GM18526 (cell line): Measurements from ENCODE around the gene HERC3.

Experiments
- POLR2A ChIP-seq: IDR thresholded peaks from 3 replicates; pipeline ENCODE4 v1.6.1; 2011; ENCODE audit not compliant: insufficient read length; ENCODE audit errors: extremely low read depth

The HERC3 gene

DNA sequence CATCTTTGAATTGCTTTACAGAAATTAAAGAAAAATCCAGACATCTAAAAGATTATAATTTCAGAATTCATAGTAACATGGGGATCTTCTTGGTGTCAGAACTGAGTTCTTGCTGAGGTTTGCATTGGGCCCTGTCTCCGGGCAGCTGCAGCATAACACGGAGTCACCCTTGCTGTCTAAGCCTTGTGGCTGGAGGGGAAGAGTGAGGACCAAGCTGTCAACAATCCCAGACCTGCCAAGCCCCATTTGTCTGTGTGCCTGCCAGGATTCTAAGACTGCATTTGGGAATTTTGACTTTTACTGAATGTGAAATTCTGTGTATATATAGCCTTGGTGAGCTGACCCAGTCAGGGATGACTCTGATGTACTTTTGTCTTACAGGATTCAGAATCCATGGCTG lies 130.5 kb downstream of the HERC3 start:
- no peak for TF ChIP-seq POLR2A

GRCh38 chr4:88724406-88724805 lies 132.1 kb downstream of the HERC3 start:
- no peak for TF ChIP-seq POLR2A

GRCh38 chr4:88725143-88725542 lies 132.9 kb downstream of the HERC3 start:
- no peak for TF ChIP-seq POLR2A

DNA sequence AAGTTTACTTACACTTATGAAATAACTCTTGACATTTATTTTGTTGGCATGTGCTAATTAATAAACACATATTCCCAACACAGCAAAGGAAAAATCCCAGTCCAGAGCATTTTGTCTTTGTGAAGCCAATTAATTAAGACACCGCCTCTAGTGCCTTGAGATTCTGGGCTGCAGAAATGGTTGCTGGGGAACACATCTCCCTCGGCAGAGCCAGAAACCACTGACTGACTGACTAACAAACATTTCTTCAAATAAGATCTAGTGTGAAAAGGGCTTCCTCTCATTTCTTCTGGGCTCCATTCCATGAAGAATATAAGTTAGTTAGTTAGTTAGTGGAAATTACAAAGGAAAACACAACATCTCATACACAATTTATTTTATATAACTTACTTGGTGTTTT lies 133.7 kb downstream of the HERC3 start:
- TF ChIP-seq POLR2A = no peak

DNA sequence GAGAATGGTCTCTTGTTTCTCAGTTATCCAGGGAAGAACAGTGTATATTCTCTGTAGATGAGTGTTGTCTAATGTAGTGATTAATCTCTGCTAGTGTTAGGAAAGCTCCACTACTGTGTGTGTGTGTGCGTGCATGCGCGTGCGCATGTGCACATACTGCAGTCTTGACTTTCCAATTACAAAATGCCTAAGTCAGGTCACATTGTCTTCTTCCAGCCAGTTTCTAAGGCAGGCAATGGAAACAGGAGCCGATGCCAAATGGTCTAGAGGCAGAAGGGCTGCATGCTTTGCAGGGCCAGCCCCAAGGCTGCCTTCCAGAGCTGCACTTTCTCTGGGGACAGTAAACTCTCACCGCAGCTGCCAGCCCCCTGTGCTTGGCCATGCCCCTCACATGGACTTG lies 135.9 kb downstream of the HERC3 start:
- TF ChIP-seq POLR2A = no peak

- no peak for TF ChIP-seq POLR2A
Observed at GRCh38 chr4:88729146-88729760, 137.0 kb downstream of the HERC3 start.

GRCh38 chr4:88730811-88731210 lies 138.5 kb downstream of the HERC3 start:
- no peak for TF ChIP-seq POLR2A

- no peak for TF ChIP-seq POLR2A
Observed at GRCh38 chr4:88731381-88731780, 139.1 kb downstream of the HERC3 start.

GRCh38 chr4:88732714-88733368 lies 140.6 kb downstream of the HERC3 start:
- no peak for TF ChIP-seq POLR2A

DNA sequence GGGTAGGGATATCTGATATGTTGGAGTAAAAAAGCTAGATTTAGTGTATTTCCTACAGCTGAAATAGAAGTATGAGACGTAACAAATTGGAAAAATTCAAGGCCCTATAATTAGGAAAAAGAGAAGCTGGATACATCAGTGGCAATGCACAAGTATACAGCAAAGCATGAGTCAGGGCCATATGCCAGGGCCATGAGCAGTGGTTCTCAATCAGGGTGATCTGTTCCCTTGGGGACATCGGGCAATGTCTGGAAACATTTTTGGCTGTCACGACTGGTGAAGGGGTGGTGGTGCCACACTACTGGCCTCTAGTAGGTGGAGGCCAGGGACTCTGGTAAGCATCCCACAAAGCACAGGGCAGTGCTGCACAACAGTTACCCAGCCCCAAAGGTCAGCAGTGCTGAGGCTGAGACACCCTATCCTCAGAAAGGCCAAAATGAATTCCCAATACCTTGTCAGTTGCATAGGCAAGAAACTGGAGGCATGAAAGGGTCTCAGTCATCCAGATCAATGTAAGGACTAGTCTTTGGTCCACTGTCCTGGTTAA lies 142.2 kb downstream of the HERC3 start:
- no peak for TF ChIP-seq POLR2A

DNA sequence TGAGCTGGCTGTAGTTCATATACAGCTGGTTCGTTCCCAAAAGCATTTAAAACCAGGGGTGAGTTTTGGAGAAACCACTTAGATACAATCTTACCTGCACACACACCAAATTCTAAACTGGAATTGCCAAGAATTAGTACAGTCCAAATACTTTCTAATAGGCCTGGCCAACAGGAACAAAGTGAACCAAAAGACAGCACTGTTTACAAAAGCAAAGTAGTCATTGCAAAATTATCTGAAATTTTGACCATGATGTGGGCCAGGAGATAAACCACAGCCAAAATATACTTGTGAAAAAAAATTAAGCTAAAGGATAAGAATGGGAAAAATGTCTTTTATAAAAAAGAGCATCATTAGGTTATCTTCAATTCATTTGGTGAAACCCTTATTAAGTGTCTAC lies 143.3 kb downstream of the HERC3 start:
- no peak for TF ChIP-seq POLR2A

GRCh38 chr4:88736264-88736663 lies 144.0 kb downstream of the HERC3 start:
- no peak for TF ChIP-seq POLR2A

DNA sequence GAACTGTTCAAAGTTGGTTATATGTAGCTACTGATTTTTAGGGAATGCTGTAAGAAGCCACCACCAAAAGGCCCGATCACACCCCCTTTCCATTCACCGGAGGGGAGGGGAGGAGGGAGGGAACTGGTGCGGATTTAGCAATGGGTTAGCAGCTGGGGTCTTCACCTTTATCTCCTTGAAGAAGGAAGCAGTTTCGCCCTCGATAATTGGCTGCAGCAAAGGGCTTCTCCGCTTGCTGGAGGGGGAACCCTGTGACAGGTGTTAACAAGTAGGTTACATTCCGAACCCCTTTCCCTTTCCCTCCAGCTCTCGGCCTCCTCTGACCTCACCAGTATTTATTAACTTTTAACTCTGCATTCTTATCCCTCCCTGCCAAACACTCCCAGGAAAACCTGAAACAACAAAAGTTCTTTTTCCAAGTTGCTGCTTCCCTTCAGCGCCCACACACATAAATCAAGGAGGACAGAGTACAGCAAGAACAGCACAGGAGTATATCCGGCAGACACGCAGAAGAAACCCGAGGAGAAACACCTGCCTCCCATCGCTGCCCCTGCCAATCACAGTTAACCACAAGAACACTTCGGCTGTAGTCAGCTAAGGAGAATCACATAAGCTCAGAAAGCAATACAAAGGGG lies 145.1 kb downstream of the HERC3 start:
- no peak for TF ChIP-seq POLR2A

- no peak for TF ChIP-seq POLR2A
Observed at GRCh38 chr4:88738180-88738579, 145.9 kb downstream of the HERC3 start.

DNA sequence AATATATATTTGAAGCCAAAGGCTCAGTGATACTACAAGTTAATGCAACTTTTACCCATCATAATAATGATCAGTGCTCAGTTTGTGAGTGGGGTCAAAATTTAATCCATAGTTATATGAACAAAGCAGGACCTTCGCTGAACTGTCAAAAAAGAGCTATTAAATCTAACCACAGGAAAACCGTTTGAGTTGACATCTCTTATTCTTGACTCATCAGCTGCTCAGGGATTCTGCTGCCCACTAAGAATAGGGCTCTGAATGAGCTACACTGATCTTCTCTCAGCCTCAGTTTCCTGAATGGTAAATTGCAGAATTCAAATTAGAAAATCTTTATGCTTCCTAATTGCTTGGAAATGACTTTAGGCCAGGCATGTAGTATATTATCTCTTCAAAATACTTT lies 150.3 kb downstream of the HERC3 start:
- no peak for TF ChIP-seq POLR2A

GRCh38 chr4:88743696-88744095 lies 151.4 kb downstream of the HERC3 start:
- TF ChIP-seq POLR2A = no peak
